ENCODE results near the gene ASL. TPM values are rescaled to one million over a fixed set of nuclear protein-coding genes. Genes with fewer than 3 reads are reported as not detected.

Gene ASL
- total and polyA plus RNA-seq, 2 donors (not counting 1 experiment from before 2014, with no cell fraction given), result 38.0 to 48.7 TPM

DNA sequence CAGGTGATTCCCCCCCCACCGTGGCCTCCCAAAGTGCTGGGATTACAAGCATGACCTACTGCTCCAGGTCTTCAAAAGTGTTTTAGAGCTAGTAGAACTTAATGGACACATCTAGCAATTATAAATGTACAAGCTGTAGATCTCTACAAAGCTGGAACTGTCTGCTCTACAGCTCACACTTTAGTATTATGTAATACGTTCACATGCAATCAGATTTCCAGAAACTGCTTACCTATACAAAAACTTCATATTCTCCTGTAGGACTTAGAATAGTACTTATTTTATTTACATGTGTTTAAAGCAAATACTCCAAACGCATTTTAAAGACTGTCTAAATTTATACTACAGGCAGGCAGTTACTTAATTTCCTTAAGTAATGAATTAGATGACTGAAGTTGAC, 39.2 kb upstream of the ASL start:
- TF ChIP-seq EZH2 (IDR thresholded peaks at IDR 0.05; ENCODE audit: borderline replicate concordance, insufficient read depth, low read depth, low read length, poor library complexity, severe bottlenecking), result no peak
- TF ChIP-seq, protein P1, sequence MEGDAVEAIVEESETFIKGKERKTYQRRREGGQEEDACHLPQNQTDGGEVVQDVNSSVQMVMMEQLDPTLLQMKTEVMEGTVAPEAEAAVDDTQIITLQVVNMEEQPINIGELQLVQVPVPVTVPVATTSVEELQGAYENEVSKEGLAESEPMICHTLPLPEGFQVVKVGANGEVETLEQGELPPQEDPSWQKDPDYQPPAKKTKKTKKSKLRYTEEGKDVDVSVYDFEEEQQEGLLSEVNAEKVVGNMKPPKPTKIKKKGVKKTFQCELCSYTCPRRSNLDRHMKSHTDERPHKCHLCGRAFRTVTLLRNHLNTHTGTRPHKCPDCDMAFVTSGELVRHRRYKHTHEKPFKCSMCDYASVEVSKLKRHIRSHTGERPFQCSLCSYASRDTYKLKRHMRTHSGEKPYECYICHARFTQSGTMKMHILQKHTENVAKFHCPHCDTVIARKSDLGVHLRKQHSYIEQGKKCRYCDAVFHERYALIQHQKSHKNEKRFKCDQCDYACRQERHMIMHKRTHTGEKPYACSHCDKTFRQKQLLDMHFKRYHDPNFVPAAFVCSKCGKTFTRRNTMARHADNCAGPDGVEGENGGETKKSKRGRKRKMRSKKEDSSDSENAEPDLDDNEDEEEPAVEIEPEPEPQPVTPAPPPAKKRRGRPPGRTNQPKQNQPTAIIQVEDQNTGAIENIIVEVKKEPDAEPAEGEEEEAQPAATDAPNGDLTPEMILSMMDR (IDR thresholded peaks at IDR 0.05), result no peak
- no peak overlapping the region for H3K4me3 Mint-ChIP-seq
- Histone ChIP-seq H2AFZ (ENCODE audit: insufficient read depth, low read depth, low read length, poor library complexity, severe bottlenecking) (no peak overlapping the region), H3K36me3 (replicated peaks in 1 of 2; ENCODE audit: control extremely low read depth in 1 of 2, control insufficient read depth in 1 of 2, extremely low read depth in 1 of 2, insufficient read depth in 2 of 2, low read length in 1 of 2) (no peaks in the 10 kb centered on the region), H3K9ac (ENCODE audit: low read length) (no peak overlapping the region), H3K4me2 (replicated peaks; ENCODE audit: low read depth, low read length, poor library complexity, severe bottlenecking) (no peak overlapping the region), H3K79me2 (ENCODE audit: control insufficient read depth, insufficient read depth, low read length) (no peaks in the 10 kb centered on the region), H4K20me1 (ENCODE audit: control insufficient read depth, insufficient read depth, low read length, poor library complexity, severe bottlenecking) (no peaks in the 10 kb centered on the region), H3K4me1 (ENCODE audit: control insufficient read depth in 2 of 2, insufficient read depth in 2 of 2, low read length in 2 of 2) (no peaks in the 10 kb centered on the region), H3K4me3 (ENCODE audit: control extremely low read depth in 1 of 5, extremely low read depth in 1 of 5, insufficient read depth in 1 of 5, low read depth in 2 of 5, low read length in 4 of 5) (no peak overlapping the region), H3K27me3 (replicated peaks in 1 of 4; ENCODE audit: control extremely low read depth in 1 of 4, control insufficient read depth in 3 of 4, insufficient read depth in 4 of 4, low read length in 3 of 4) (peaks cover 0 to 2% (median 0%) of the 10 kb centered on the region in 4 experiments), H3K9me3 (ENCODE audit: control extremely low read depth in 1 of 3, control insufficient read depth in 2 of 3, insufficient read depth in 1 of 3, low read length in 2 of 3) (no peaks in the 10 kb centered on the region), H3K27ac (ENCODE audit: low read length in 2 of 2) (no peak overlapping the region)
- H3K4me1 Mint-ChIP-seq, result no peaks in the 10 kb centered on the region
- H3K9me3 Mint-ChIP-seq (ENCODE audit: insufficient read depth), result no peaks in the 10 kb centered on the region
- intact Hi-C loops (cut with micrococcal nuclease), result no loop called here
- ATAC-seq (ENCODE audit: low read depth), result no peak
- ChIA-PET CTCF (interaction anchor here (0.7 kb wide), 1 partner anchor 244 kb away, joined by 4 read pairs; no protein-coding TSS in a partner anchor), POLR2A (no interaction called here)
- peaks cover 8% of the 10 kb centered on the region for H3K27me3 Mint-ChIP-seq
- 100% methylated on average over 1 of the region's 3 CpGs for WGBS (ENCODE audit: insufficient coverage)
- no peak for DNase-seq
- no peak overlapping the region for H3K27ac Mint-ChIP-seq

- Mint-ChIP-seq H3K4me1 (no peaks in the 10 kb centered on the region), H3K4me3 (no peak overlapping the region), H3K9me3 (ENCODE audit: insufficient read depth) (no peaks in the 10 kb centered on the region), H3K27ac (no peak overlapping the region), H3K27me3 (peaks cover 11% of the 10 kb centered on the region)
- H3K4me2 ChIP-seq (replicated peaks; ENCODE audit: low read depth, low read length, poor library complexity, severe bottlenecking), result no peak overlapping the region
- no peak overlapping the region for H2AFZ ChIP-seq (ENCODE audit: insufficient read depth, low read depth, low read length, poor library complexity, severe bottlenecking)
- TF ChIP-seq, protein P1 (IDR thresholded peaks at IDR 0.05), result no peak
- no peak for TF ChIP-seq EZH2 (IDR thresholded peaks at IDR 0.05; ENCODE audit: borderline replicate concordance, insufficient read depth, low read depth, low read length, poor library complexity, severe bottlenecking)
- no peaks in the 10 kb centered on the region for H3K9me3 ChIP-seq (ENCODE audit: control extremely low read depth in 1 of 3, control insufficient read depth in 2 of 3, insufficient read depth in 1 of 3, low read length in 2 of 3)
- WGBS (ENCODE audit: insufficient coverage), result 94% methylated on average over 4 of the region's 7 CpGs
- intact Hi-C loops (cut with micrococcal nuclease), result no loop called here
- H3K27ac ChIP-seq (ENCODE audit: low read length in 2 of 2), result no peak overlapping the region
- no peak overlapping the region for H3K4me3 ChIP-seq (ENCODE audit: control extremely low read depth in 1 of 5, extremely low read depth in 1 of 5, insufficient read depth in 1 of 5, low read depth in 2 of 5, low read length in 4 of 5)
- H4K20me1 ChIP-seq (ENCODE audit: control insufficient read depth, insufficient read depth, low read length, poor library complexity, severe bottlenecking), result no peaks in the 10 kb centered on the region
- no peaks in the 10 kb centered on the region for H3K79me2 ChIP-seq (ENCODE audit: control insufficient read depth, insufficient read depth, low read length)
- CTCF ChIA-PET, result no interaction called here
- ATAC-seq (ENCODE audit: low read depth) (no peak), DNase-seq (no peak)
- H3K4me1 ChIP-seq (ENCODE audit: control insufficient read depth in 2 of 2, insufficient read depth in 2 of 2, low read length in 2 of 2), result no peaks in the 10 kb centered on the region
- no peaks in the 10 kb centered on the region for H3K36me3 ChIP-seq (replicated peaks in 1 of 2; ENCODE audit: control extremely low read depth in 1 of 2, control insufficient read depth in 1 of 2, extremely low read depth in 1 of 2, insufficient read depth in 2 of 2, low read length in 1 of 2)
- POLR2A ChIA-PET, result no interaction called here
- no peak overlapping the region for H3K9ac ChIP-seq (ENCODE audit: low read length)
- H3K27me3 ChIP-seq (replicated peaks in 1 of 4; ENCODE audit: control extremely low read depth in 1 of 4, control insufficient read depth in 3 of 4, insufficient read depth in 4 of 4, low read length in 3 of 4), result peaks cover 0 to 2% (median 0%) of the 10 kb centered on the region in 4 experiments
These were observed 38.8 kb upstream of the ASL start for GRCh38 chr7:66036788-66037187.

All from B cell (primary cell).